Stimulated activated CD4-positive, alpha-beta T cell treated with anti-CD3 and anti-CD28 coated beads, Interleukin-1b, Interleukin-23, amount 100 ng/mL, for 1 hour (primary cell): ENCODE measurements around the gene CD37.

Experiments used
- DNase-seq, 2 donors: peaks; one replicate each; pipeline ENCODE4 v3.0.0-alpha.2; 2020; ENCODE audit warnings: low read depth in 2 of 2

Gene CD37

DNA sequence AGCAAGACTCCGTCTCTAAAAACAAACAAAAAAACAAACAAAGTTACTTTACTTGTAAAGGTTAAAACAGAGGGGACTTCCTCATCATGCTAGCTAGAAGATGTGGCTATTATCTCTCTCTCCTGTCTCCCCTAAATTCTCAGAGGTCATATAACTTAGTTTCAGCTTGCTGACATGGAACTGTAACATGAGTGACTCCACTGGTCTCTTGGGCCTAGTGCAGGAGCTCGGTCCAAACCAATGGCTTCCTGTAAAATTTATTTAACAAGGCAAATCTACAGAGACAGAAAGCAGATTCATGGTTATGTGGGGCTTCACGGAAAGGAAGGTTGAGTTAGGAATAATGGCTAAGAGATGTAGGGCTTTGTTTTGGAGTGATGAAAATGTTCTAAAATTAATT, 43.3 kb downstream of the CD37 start:
- no peak for DNase-seq

DNA sequence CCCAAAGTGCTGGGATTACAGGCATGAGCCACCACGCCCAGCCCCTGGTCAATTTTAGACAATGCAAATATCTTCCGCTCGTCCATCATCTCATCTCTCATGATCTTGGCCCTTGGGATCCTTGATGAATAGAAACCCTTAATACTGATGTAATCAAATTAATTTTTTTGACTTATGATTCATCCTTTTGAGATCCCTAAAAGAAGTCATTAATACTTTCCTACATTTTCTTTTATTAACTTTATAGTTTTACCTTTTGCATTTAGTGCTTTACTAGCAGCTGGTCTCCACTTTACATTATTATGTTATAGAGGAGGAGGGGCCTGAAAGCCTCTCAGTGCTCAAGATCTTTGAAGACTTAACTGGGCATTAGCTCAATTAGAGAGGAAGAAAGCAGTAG, 45.2 kb downstream of the CD37 start:
- DNase-seq: no peak

DNA sequence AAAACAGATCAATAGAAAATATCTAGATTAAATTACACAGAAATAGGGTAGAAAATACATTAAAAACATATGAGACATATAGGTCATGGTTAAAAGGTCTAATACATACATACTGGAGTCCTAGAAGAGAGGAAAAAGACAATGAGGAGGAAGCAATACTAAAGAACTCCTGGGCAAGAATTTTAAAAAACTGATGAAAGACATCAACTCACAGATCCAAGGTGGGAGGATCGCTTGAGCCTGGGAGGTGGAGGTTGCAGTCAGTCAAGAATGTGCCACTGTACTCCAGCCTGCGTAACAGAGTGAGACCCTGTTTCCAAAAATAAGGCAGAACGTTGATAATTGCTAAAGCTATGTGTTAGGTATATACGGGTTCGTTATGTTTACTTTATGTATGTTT, 47.4 kb downstream of the CD37 start:
- no peak for DNase-seq

DNA sequence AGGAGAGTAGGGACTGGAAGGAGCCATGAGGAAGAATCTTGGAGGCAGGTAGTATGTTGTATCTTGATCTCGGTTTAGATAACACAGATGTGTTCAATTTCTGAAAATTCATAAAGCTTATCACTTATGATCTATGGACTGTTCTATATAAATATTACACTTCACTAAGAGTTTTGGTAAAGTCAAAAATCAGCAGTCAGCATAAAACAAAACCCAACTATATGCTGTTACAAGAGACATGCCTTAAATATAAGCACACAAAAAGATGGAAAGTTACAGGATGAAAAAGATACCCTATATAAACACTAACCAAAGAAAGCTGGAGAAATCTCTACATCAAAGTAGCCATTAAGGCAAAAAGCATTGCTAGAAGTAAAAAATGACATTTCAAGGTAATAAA, 48.4 kb downstream of the CD37 start:
- no peak for DNase-seq

DNA sequence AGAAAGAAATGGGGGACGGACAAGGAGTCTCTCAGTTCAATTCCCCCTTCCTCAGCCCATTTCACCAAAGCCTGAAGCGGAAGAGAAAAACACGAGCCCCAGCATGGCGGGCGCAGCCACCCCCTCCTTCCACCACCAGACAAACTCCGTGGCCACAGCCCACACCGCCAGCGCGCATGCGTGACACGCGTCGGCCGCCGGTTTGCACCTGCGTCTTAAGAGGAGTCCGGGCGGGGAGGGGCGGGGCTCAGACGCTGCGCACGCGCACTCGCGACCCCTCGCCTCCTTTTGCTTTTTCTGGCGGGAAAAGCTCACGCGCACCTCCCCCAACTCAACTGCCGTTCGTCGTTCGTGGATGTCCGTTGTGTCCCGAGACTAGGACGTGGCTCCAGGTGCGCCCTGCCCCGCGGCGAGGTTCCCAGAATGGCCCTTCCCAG, 52.7 kb downstream of the CD37 start, which contains the start of gene KASH5:
Gene KASH5, plus strand, starts transcription at position 314 of the 437 bp plus-strand sequence. CDS start 2,635 bp downstream, outside the sequence.
- DNase-seq: peak; percentile 69 to 84

DNA sequence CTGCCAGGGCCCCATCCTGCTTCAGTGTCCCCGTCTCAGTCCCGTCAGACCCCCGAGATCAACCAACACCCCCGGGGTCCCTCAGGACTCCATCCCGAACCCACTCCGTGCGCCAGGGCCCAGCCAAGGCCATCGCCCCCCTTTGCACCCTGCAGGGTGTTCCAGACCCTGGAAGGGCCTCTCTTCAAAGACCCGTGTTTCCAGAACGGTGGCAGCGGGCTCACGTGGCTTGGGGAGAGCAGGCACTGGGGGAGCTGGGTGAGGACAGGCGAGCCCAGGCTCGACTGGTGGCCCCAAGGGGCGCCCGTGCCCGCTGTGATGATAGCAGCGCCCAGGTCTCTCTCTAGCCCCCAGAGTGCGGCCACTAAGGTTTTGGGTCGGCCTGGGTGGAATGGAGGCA, 54.2 kb downstream of the CD37 start:
- no peak for DNase-seq
